ENCODE measurements around the gene PRKCE. TPM values are rescaled to one million over a fixed set of nuclear protein-coding genes. Genes with fewer than 3 reads are reported as not detected.

The PRKCE gene
- total and polyA plus RNA-seq, 7 donors = 3.0 to 21.9 (median 15.8) TPM

DNA sequence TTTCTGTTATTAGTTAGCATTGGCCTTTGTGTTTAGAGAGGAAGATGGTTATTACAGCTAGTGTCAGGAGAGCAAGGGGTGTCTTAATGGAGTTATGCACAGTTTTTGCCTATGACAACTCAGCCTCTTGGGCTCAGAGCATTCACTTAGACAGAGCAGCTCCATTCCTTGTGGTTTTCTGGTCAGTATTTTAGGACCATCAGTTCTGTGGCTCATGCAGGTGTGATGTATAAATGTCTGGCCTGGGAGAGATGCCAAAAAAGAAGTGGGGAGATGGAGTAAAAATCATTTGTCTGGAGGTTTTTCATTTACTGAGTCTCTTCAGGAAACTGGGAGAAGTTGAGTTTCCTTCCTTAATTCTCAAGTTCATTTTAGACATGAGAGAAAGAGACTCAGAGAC lies 79.7 kb downstream of the PRKCE start:
- H3K36me3 ChIP-seq = no peaks in the 10 kb centered on the region
- no peaks in the 10 kb centered on the region for H3K27me3 ChIP-seq
- H3K4me3 ChIP-seq = no peak overlapping the region
- intact Hi-C loops (cut with DNase I) = no loop called here
- TF ChIP-seq POLR2AphosphoS5 (IDR thresholded peaks at IDR 0.05) (no peak), EP300 (IDR thresholded peaks at IDR 0.05) (no peak)
- TF ChIP-seq, protein P1, sequence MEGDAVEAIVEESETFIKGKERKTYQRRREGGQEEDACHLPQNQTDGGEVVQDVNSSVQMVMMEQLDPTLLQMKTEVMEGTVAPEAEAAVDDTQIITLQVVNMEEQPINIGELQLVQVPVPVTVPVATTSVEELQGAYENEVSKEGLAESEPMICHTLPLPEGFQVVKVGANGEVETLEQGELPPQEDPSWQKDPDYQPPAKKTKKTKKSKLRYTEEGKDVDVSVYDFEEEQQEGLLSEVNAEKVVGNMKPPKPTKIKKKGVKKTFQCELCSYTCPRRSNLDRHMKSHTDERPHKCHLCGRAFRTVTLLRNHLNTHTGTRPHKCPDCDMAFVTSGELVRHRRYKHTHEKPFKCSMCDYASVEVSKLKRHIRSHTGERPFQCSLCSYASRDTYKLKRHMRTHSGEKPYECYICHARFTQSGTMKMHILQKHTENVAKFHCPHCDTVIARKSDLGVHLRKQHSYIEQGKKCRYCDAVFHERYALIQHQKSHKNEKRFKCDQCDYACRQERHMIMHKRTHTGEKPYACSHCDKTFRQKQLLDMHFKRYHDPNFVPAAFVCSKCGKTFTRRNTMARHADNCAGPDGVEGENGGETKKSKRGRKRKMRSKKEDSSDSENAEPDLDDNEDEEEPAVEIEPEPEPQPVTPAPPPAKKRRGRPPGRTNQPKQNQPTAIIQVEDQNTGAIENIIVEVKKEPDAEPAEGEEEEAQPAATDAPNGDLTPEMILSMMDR (IDR thresholded peaks at IDR 0.05) = no peak
- H3K4me1 ChIP-seq = peaks cover 0 to 27% (median 11%) of the 10 kb centered on the region in 4 donors
- H3K9me3 ChIP-seq = no peaks in the 10 kb centered on the region
- no peak for DNase-seq
- H3K27ac ChIP-seq = no peak overlapping the region

DNA sequence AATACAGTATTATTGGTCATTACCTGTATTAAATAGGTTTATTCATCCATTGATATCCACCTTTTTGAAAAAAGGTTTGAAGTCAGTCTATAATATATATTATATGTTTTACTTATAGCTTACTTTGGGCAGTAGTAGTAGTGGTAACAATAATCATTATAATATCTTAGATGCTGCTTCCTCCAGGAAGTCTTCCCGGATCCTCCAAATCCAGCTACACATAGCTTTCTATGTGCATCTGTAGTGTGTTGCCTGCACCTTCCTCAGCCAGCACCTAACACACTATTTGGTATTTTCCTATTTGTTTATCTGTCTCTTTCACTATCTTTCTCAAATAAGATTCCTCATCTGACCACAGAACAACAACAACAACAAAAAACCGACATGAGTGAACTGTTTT lies 81.0 kb downstream of the PRKCE start:
- TF ChIP-seq, protein P1 (IDR thresholded peaks at IDR 0.05) = no peak
- TF ChIP-seq POLR2AphosphoS5 (IDR thresholded peaks at IDR 0.05) = no peak
- no peak for TF ChIP-seq POLR2A (IDR thresholded peaks at IDR 0.05)
- no peak for TF ChIP-seq EP300 (IDR thresholded peaks at IDR 0.05)

DNA sequence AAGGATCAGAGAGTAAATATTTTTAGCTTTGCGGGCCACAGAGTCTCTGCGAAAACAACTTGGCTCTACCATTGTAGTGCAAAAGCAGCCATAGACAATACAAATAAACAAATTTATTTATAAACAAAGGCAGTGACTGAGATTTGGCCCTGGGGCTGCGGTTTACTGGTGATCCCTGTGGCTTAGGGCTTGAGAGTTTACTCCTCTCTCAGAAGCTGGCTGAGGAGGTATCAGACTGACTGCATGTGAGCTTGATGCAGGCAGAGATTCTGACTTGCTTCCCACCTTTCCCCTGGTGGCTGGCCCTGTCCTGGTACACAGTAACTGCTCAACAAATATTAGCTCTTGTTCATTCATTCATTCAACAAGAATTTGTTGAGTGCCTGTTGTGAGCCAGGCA lies 81.5 kb downstream of the PRKCE start:
- DNase-seq = no peak
- Histone ChIP-seq H3K27me3 (no peaks in the 10 kb centered on the region), H3K27ac (no peak overlapping the region), H3K4me1 (peaks cover 0 to 45% (median 27%) of the 10 kb centered on the region in 4 donors), H3K4me3 (no peak overlapping the region), H3K9me3 (no peaks in the 10 kb centered on the region), H3K36me3 (no peaks in the 10 kb centered on the region)
- 87 to 89% methylated on average over 3 of the region's 3 CpGs for WGBS, 2 donors
- no peak for TF ChIP-seq POLR2A (IDR thresholded peaks at IDR 0.05)
- TF ChIP-seq EP300 (IDR thresholded peaks at IDR 0.05) = no peak
- TF ChIP-seq POLR2AphosphoS5 (IDR thresholded peaks at IDR 0.05) = no peak
- TF ChIP-seq, protein P1 (IDR thresholded peaks at IDR 0.05) = no peak
- intact Hi-C loops (cut with DNase I) = no loop called here

More for the DNA sequence above, 81.0 kb downstream of the PRKCE start:
- intact Hi-C loops (cut with DNase I) = no loop called here
- Histone ChIP-seq H3K36me3 (no peaks in the 10 kb centered on the region), H3K27ac (no peak overlapping the region), H3K4me1 (peaks cover 0 to 40% (median 23%) of the 10 kb centered on the region in 4 donors), H3K27me3 (no peaks in the 10 kb centered on the region), H3K4me3 (no peak overlapping the region), H3K9me3 (no peaks in the 10 kb centered on the region)
- 82 to 88% methylated on average over 2 of the region's 2 CpGs for WGBS, 2 donors
- no peak for DNase-seq

DNA sequence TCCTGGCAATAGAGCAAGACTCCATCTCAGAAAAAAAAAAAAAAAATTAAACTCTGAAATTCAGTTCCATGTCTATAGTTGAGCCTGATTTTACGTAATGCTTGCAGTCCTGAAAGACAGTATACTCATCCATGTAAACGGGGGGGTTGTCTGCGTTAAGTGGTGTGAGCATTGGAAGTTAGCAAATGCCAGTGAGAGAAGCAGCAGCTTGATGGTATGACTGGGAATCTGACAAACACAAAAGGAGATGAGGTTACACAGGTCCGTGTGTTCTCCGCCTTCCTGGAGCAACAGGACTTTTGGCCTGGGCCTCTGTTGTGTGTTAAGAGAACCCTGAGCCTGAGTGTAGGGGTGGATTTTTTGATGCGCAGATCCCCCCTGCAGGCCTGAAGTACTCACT lies 82.9 kb downstream of the PRKCE start:
- 94 to 98% methylated on average over 6 of the region's 6 CpGs for WGBS, 2 donors

More for the DNA sequence above, 82.9 kb downstream of the PRKCE start:
- H3K4me3 ChIP-seq = no peak overlapping the region
- H3K4me1 ChIP-seq = peaks cover 0 to 49% (median 28%) of the 10 kb centered on the region in 4 donors
- no peaks in the 10 kb centered on the region for H3K27me3 ChIP-seq
- H3K36me3 ChIP-seq = no peaks in the 10 kb centered on the region
- H3K9me3 ChIP-seq = no peaks in the 10 kb centered on the region
- intact Hi-C loops (cut with DNase I) = no loop called here
- H3K27ac ChIP-seq = peak overlapping the region in 2 of 4 donors; percentile 68 to 74
- TF ChIP-seq, protein P1 (IDR thresholded peaks at IDR 0.05) = no peak
- TF ChIP-seq EP300 (IDR thresholded peaks at IDR 0.05) (peak in 2 of 4 donors; percentile 63 to 74), POLR2AphosphoS5 (IDR thresholded peaks at IDR 0.05) (peak in 2 of 4 donors; percentile 85 to 89)
- DNase-seq = no peak

Data from sigmoid colon (tissue), 7 donors.